H1 (cell line): Measurements from ENCODE around the gene PRR36. TPM values are rescaled to one million over a fixed set of nuclear protein-coding genes. Genes with fewer than 3 reads are reported as not detected.

ENCODE experiments used
- CTCF ChIA-PET: fragments of 300-600 bp; sonication (Branson Sonifier 250); formaldehyde crosslinking; loops from one replicate; lab custom pipeline; 2021; ENCODE audit not compliant: partially characterized antibody; lab: Charles Lee
- POLR2A ChIA-PET: fragments of 300-600 bp; sonication (Branson Sonifier 250); formaldehyde crosslinking; loops from one replicate; lab custom pipeline; 2021; ENCODE audit warnings: inconsistent platforms; ENCODE audit not compliant: partially characterized antibody; lab: Charles Lee
- DNase-seq, 2 experiments: peaks; one replicate each; pipeline versions ENCODE4 v3.0.0 to v3.0.0-alpha.2; 2010 to 2022; ENCODE audit warnings: low spot score in 2 of 2, low read depth in 1 of 2, mixed read lengths in 1 of 2
- FAIRE-seq: peaks from 2 replicates; lab custom pipeline; 2011; peaks lifted over from hg19 to GRCh38; lab: Jason Lieb, UNC
- H2AFZ ChIP-seq: 2 replicates; pipeline ENCODE4 v1.8.1; 2012; ENCODE audit warnings: low read length, inconsistent platforms
- H2AK5ac ChIP-seq: 2 replicates; pipeline ENCODE4 v1.6.1; 2013; ENCODE audit warnings: low read depth, low read length
- H2BK120ac ChIP-seq: replicated peaks from 2 replicates; pipeline ENCODE3; 2013; ENCODE audit warnings: low read depth, low read length, inconsistent platforms
- H2BK12ac ChIP-seq: 2 replicates; pipeline ENCODE4 v1.6.1; 2013; ENCODE audit warnings: low read depth, low read length
- H2BK15ac ChIP-seq: 2 replicates; pipeline ENCODE4 v1.6.1; 2013; ENCODE audit warnings: low read length
- H2BK20ac ChIP-seq: 2 replicates; pipeline ENCODE4 v1.6.1; 2013; ENCODE audit warnings: low read length
- H2BK5ac ChIP-seq: 2 replicates; pipeline ENCODE4 v1.6.1; 2013; ENCODE audit warnings: low read depth, low read length
- H3K14ac ChIP-seq: 2 replicates; pipeline ENCODE4 v1.6.1; 2013; ENCODE audit warnings: inconsistent platforms; ENCODE audit not compliant: insufficient read length
- H3K18ac ChIP-seq: 2 replicates; pipeline ENCODE4 v1.6.1; 2013; ENCODE audit warnings: low read length; ENCODE audit errors: extremely low read depth
- H3K23ac ChIP-seq: 2 replicates; pipeline ENCODE4 v1.6.1; 2013; ENCODE audit warnings: inconsistent platforms; ENCODE audit not compliant: insufficient read length
- H3K23me2 ChIP-seq: 2 replicates; pipeline ENCODE4 v1.6.1; 2013; ENCODE audit warnings: low read depth, low read length
- H3K27ac ChIP-seq: 2 replicates; pipeline ENCODE4 v1.6.1; 2011; ENCODE audit warnings: low read depth, low read length, inconsistent platforms
- H3K27me3 ChIP-seq, 4 experiments: replicated peaks in 1 of 4; 1 replicate in 1 of 4; 2 replicates in 3 of 4; pipeline versions ENCODE4 v1.6.1 to v1.8.1; 2011 to 2013; ENCODE audit warnings: low read length in 3 of 4, mild to moderate bottlenecking in 3 of 4, inconsistent platforms in 2 of 4, mixed read lengths in 2 of 4, moderate library complexity in 1 of 4; ENCODE audit not compliant: control insufficient read depth in 3 of 4, insufficient read depth in 3 of 4; ENCODE audit errors: extremely low read depth in 1 of 4
- H3K36me3 ChIP-seq, 4 experiments: 2 replicates each; pipeline versions ENCODE4 v1.6.1 to v1.8.1; 2011 to 2013; ENCODE audit warnings: mild to moderate bottlenecking in 4 of 4, low read length in 3 of 4, moderate library complexity in 2 of 4, control low read depth in 1 of 4, inconsistent platforms in 1 of 4; ENCODE audit not compliant: insufficient read depth in 4 of 4, control insufficient read depth in 2 of 4
- H3K4ac ChIP-seq: replicated peaks from 2 replicates; pipeline ENCODE3; 2013; ENCODE audit warnings: low read length, low read depth, mixed read lengths, inconsistent platforms; ENCODE audit not compliant: insufficient read length
- H3K4me1 ChIP-seq, 4 experiments: replicated peaks in 1 of 4; 1 replicate in 1 of 4; 2 replicates in 3 of 4; pipeline versions ENCODE4 v1.6.1 to v1.8.1; 2011 to 2013; ENCODE audit warnings: low read length in 3 of 4, inconsistent platforms in 2 of 4, mixed read lengths in 1 of 4; ENCODE audit not compliant: insufficient read depth in 4 of 4, control insufficient read depth in 3 of 4
- H3K4me2 ChIP-seq, 2 experiments: 2 replicates each; pipeline versions ENCODE4 v1.6.1 to v1.8.1; 2011 to 2013; ENCODE audit warnings: low read depth in 2 of 2, low read length in 2 of 2, control low read depth in 1 of 2, inconsistent platforms in 1 of 2, mild to moderate bottlenecking in 1 of 2; ENCODE audit not compliant: insufficient read depth in 1 of 2
- H3K4me3 ChIP-seq, 4 experiments: fragments of 200-600, 300-600 bp in 1 of 4; sonication (generic), shearing (Covaris generic), sonication (Bioruptor Twin) in 1 of 4; 2 replicates each; pipeline versions ENCODE4 v1.5.1 to v1.8.1; 2011 to 2016; ENCODE audit warnings: low read length in 4 of 4, low read depth in 3 of 4, control low read depth in 2 of 4, inconsistent platforms in 2 of 4, mild to moderate bottlenecking in 2 of 4, mixed read lengths in 1 of 4, moderate library complexity in 1 of 4; ENCODE audit not compliant: insufficient read depth in 2 of 4; ENCODE audit errors: extremely low read depth in 1 of 4
- H3K56ac ChIP-seq: replicated peaks from 2 replicates; pipeline ENCODE3; 2013; ENCODE audit warnings: low read depth, mild to moderate bottlenecking, mixed read lengths, low read length, inconsistent platforms; ENCODE audit not compliant: insufficient read length
- H3K79me1 ChIP-seq: 2 replicates; pipeline ENCODE4 v1.6.1; 2013; ENCODE audit warnings: low read depth, low read length, control low read depth
- H3K79me2 ChIP-seq, 2 experiments: 2 replicates each; pipeline versions ENCODE4 v1.6.1 to v1.8.1; 2012 to 2013; ENCODE audit warnings: low read length in 2 of 2, mild to moderate bottlenecking in 2 of 2, inconsistent platforms in 1 of 2; ENCODE audit not compliant: insufficient read depth in 2 of 2, control insufficient read depth in 1 of 2
- H3K9ac ChIP-seq, 4 experiments: replicated peaks in 1 of 4; 1 replicate in 1 of 4; 2 replicates in 3 of 4; pipeline versions ENCODE4 v1.6.1 to v1.8.1; 2011 to 2013; ENCODE audit warnings: low read depth in 3 of 4, low read length in 3 of 4, control low read depth in 2 of 4, mild to moderate bottlenecking in 2 of 4, moderate library complexity in 2 of 4, inconsistent platforms in 1 of 4; ENCODE audit errors: extremely low read depth in 1 of 4
- H3K9me3 ChIP-seq, 2 experiments: 2 replicates each; pipeline versions ENCODE4 v1.6.1 to v1.8.1; 2012 to 2013; ENCODE audit warnings: mild to moderate bottlenecking in 2 of 2, moderate library complexity in 2 of 2, control low read depth in 1 of 2, inconsistent platforms in 1 of 2, low read depth in 1 of 2, low read length in 1 of 2, mixed read lengths in 1 of 2; ENCODE audit not compliant: insufficient read depth in 2 of 2
- H4K20me1 ChIP-seq, 2 experiments: replicated peaks in 1 of 2; 2 replicates each; pipeline versions ENCODE3 to v1.8.1; 2011 to 2013; ENCODE audit warnings: inconsistent platforms in 2 of 2, low read length in 2 of 2, mild to moderate bottlenecking in 1 of 2; ENCODE audit not compliant: insufficient read depth in 2 of 2, control insufficient read depth in 1 of 2
- H4K5ac ChIP-seq: 2 replicates; pipeline ENCODE4 v1.6.1; 2013; ENCODE audit warnings: low read length, low read depth, mixed read lengths, inconsistent platforms; ENCODE audit not compliant: insufficient read length
- H4K8ac ChIP-seq: 2 replicates; pipeline ENCODE4 v1.8.0; 2013; ENCODE audit warnings: mild to moderate bottlenecking, moderate library complexity, low read length, inconsistent platforms; ENCODE audit not compliant: insufficient read depth; ENCODE audit errors: extremely low read depth
- H4K91ac ChIP-seq: replicated peaks from 2 replicates; pipeline ENCODE3; 2013; ENCODE audit warnings: low read length, mixed read lengths, inconsistent platforms; ENCODE audit not compliant: insufficient read length
- EP300 ChIP-seq, 2 experiments: IDR thresholded peaks; 1 replicate in 1 of 2; 2 replicates in 1 of 2; pipeline ENCODE4 v1.6.1; 2011 to 2012; ENCODE audit warnings: low read depth in 2 of 2, low read length in 2 of 2, mild to moderate bottlenecking in 2 of 2, borderline replicate concordance in 1 of 2, inconsistent platforms in 1 of 2, moderate library complexity in 1 of 2
- FOSL1 ChIP-seq: IDR thresholded peaks from 2 replicates; pipeline ENCODE4 v1.6.1; 2011; ENCODE audit warnings: mild to moderate bottlenecking, low read depth, low read length, moderate library complexity; ENCODE audit not compliant: insufficient read depth
- MAFK ChIP-seq: IDR thresholded peaks from 2 replicates; pipeline ENCODE4 v1.6.1; 2012; ENCODE audit warnings: low read depth, mild to moderate bottlenecking, improper control_type of control experiment, low read length
- NANOG ChIP-seq: IDR thresholded peaks from 2 replicates; pipeline ENCODE4 v1.6.1; 2011; ENCODE audit warnings: low read length, low read depth, mild to moderate bottlenecking, inconsistent platforms; ENCODE audit not compliant: insufficient read depth, poor library complexity, severe bottlenecking
- PHF8 ChIP-seq: fragments of 200-600 bp; sonication (generic); conservative IDR thresholded peaks from 2 replicates; pipeline ENCODE4 v1.7.1; 2012; ENCODE audit warnings: low read depth, mild to moderate bottlenecking, inconsistent platforms, low read length, moderate library complexity
- RAD21 ChIP-seq, 2 experiments: IDR thresholded peaks in 1 of 2; conservative IDR thresholded peaks in 1 of 2; 2 replicates each; pipeline ENCODE4 v1.6.1; 2011; ENCODE audit warnings: low read depth in 2 of 2, low read length in 2 of 2, improper control_type of control experiment in 1 of 2, inconsistent platforms in 1 of 2, mild to moderate bottlenecking in 1 of 2, moderate library complexity in 1 of 2
- RBBP5 ChIP-seq: IDR thresholded peaks from 2 replicates; pipeline ENCODE4 v1.7.1; 2012; ENCODE audit warnings: low read depth, mild to moderate bottlenecking, inconsistent platforms, low read length, moderate library complexity, borderline replicate concordance
- SIX5 ChIP-seq: IDR thresholded peaks from 2 replicates; pipeline ENCODE4 v1.6.1; 2011; ENCODE audit warnings: mild to moderate bottlenecking, low read depth, low read length
- SUZ12 ChIP-seq: fragments of 200-600 bp; sonication (generic); IDR thresholded peaks from 2 replicates; pipeline ENCODE4 v1.6.1; 2012; ENCODE audit warnings: mild to moderate bottlenecking, inconsistent platforms, low read length, moderate library complexity, mixed read lengths
- WGBS, 2 experiments: shearing (Covaris generic) in 1 of 2; methylation state at CpG; one replicate each; pipeline versions ENCODE4 v1.1.6 to v1.1.7; 2013 to 2015; ENCODE audit warnings: low lambda C conversion rate in 2 of 2, mixed read lengths in 2 of 2, inconsistent platforms in 1 of 2, low coverage in 1 of 2, missing lambda C conversion rate in 1 of 2; ENCODE audit not compliant: insufficient replicate concordance in 2 of 2, insufficient coverage in 1 of 2, insufficient read length in 1 of 2; ENCODE audit errors: extremely low coverage in 1 of 2, missing lambda C conversion rate in 1 of 2; 5-methylcytosine and 5-hydroxymethylcytosine counted together
- polyA plus RNA-seq, 7 experiments: library from polyadenylated mRNA; depleted of rRNA in 3 of 7; stranded (reverse) in 5 of 7; unstranded in 2 of 7; fragments of >200 nt in 5 of 7; fragments of 200-250 nt in 2 of 7; gene quantifications; 1 replicate in 5 of 7; 2 replicates in 1 of 7; 4 replicates in 1 of 7; pipeline versions ENCODE4 v1.2.1 to v1.2.3, GENCODE V29; 2011 to 2013; ENCODE audit warnings: missing spikeins in 2 of 7, mixed read lengths in 2 of 7
- total RNA-seq: library from RNA; stranded (reverse); fragmentation: NEBNext Ultra II Directional; extraction: Animal tissue kit (Norgen Biotek cat#: 25700); gene quantifications from 2 replicates; pipeline ENCODE4 v1.2.1, GENCODE V29; 2021

The PRR36 gene
- total and polyA plus RNA-seq, 2 of the 8 experiments (the other 6 are each of a cell fraction or from before 2014, with no cell fraction given): 1.6 to 23.9 TPM

DNA sequence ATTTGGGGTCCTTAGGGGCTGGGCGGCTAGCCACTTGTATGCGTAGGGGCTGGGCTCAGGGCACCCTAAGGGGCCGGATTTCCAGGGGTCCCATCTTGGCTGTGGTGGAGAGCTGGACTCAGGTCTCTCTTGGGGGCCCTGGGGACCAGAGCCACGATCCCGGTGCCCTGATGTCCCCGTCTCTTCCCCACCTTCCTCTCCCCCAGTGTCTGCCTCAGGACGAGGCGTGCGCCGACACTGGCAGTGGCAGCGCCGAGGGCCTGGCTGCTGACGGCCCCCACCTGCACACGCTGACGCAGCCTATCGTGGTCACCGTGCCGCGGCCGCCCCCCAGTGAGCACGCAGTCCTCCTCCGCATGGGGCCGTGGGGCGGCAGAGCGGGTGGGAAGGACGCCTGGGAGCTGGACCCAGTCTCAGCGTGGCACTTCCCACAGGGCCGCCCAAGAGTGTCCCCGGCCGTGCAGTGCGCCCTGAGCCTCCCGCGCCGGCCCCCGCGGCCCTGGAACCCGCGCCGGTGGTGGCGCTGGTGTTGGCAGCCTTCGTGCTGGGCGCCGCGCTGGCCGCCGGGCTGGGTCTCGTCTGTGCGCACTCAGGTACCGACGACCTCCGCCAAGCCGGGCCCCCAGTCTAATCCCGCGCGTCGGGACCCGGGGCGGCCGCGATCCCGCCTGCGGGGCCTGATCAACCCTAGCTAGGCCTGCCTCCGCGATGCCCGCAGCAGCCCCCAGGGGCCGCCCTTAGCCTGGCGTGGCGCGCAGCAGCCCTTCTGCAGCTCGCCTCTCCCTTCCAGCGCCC is 43.3 kb upstream of the PRR36 start:
- no peak overlapping the region for H2BK20ac ChIP-seq
- no peak overlapping the region for H2AFZ ChIP-seq
- no peaks in the 10 kb centered on the region for H3K9me3 ChIP-seq
- WGBS, 2 experiments: 2% methylated on average over 55 of the region's 71 CpGs; no CpG with 5 or more reads in 1 of the 2 experiments
- H2BK12ac ChIP-seq: 0 out of 2 replicates have a peak overlapping the region, but pooled peaks have one; percentile 60
- no peak overlapping the region for H3K4ac ChIP-seq
- peak overlapping the region; percentile 86 to 94 for H3K4me2 ChIP-seq
- H3K27me3 ChIP-seq: peaks cover 17 to 45% (median 39%) of the 10 kb centered on the region in 4 experiments; a peak in 6 of 7 replicates
- peak overlapping the region; percentile 30 to 64 (median 48) for H3K4me3 ChIP-seq
- H3K14ac ChIP-seq: no peak overlapping the region
- no peak overlapping the region for H4K91ac ChIP-seq
- H3K9ac ChIP-seq: peak overlapping the region in 1 of 4 experiments; percentile 27; a peak in 2 of 7 replicates
- peaks cover 21% of the 10 kb centered on the region for H3K23me2 ChIP-seq
- no peak overlapping the region for H3K27ac ChIP-seq
- no peak overlapping the region for H4K5ac ChIP-seq
- H3K79me2 ChIP-seq: no peaks in the 10 kb centered on the region
- peak overlapping the region; percentile 31; the same call in 1 of the 2 replicates for H2BK15ac ChIP-seq
- H2AK5ac ChIP-seq: no peak overlapping the region
- ChIA-PET CTCF (interaction anchor here (0.6 to 9.0 kb wide), 19 partner anchors 9 to 238 kb away, joined by 3 to 112 read pairs (median 4); partner anchors contain the start of genes MAP2K7, PRR36 and TIMM44), POLR2A (interaction anchor here (0.6 to 10.6 kb wide), 16 partner anchors 9 to 60 kb away, joined by 3 to 106 read pairs (median 4); partner anchors contain the start of genes CTXN1, LRRC8E and MAP2K7)
- H2BK120ac ChIP-seq: no peak overlapping the region
- FAIRE-seq (no peak), DNase-seq (peak in 1 of 2 experiments; percentile 86)
- peaks cover 5 to 7% of the 10 kb centered on the region in 2 experiments for H4K20me1 ChIP-seq
- H3K4me1 ChIP-seq: peaks cover 0 to 20% (median 12%) of the 10 kb centered on the region in 4 experiments; a peak in 5 of 7 replicates
- H3K18ac ChIP-seq: peak overlapping the region; percentile 71; the same call in 1 of the 2 replicates
- no peak overlapping the region for H3K23ac ChIP-seq
- H2BK5ac ChIP-seq: no peak overlapping the region; the same call in 1 of the 2 replicates
- H4K8ac ChIP-seq: peak overlapping the region; percentile 78
- H3K36me3 ChIP-seq: peaks cover 0 to 4% (median 0%) of the 10 kb centered on the region in 4 experiments; a peak in 1 of 8 replicates
- H3K79me1 ChIP-seq: no peaks in the 10 kb centered on the region
- H3K56ac ChIP-seq: no peak overlapping the region
- peak; percentile 54 to 74 for TF ChIP-seq RAD21 (IDR thresholded peaks at IDR 0.05 in 1 of 2, conservative IDR thresholded peaks at IDR 0.05 in 1 of 2; ENCODE audit: low read depth in 2 of 2, low read length in 2 of 2)
- no peak for TF ChIP-seq SIX5
- TF ChIP-seq EP300 (IDR thresholded peaks at IDR 0.05; ENCODE audit: borderline replicate concordance in 1 of 2, low read depth in 2 of 2, low read length in 2 of 2): no peak
- TF ChIP-seq PHF8: 0 out of 2 replicates have a peak, but pooled peaks have one; percentile 11
- TF ChIP-seq MAFK: no peak
- TF ChIP-seq FOSL1: no peak
- TF ChIP-seq NANOG: no peak
- peak; percentile 17; the same call in 1 of the 2 replicates for TF ChIP-seq RBBP5
- peak; percentile 64 for TF ChIP-seq SUZ12
